ENCODE data around the gene TRIM59.

GRCh38 chr3:160486459-160486869 is 36.9 kb upstream of the TRIM59 start:
- TF ChIP-seq NCOA1 (IDR thresholded peaks at IDR 0.05; ENCODE audit: low read depth) (no peak), ZNF277 (CRISPR knock-in tag; IDR thresholded peaks at IDR 0.05; ENCODE audit: borderline replicate concordance) (no peak)
